Endodermal cell (in vitro differentiated cells): ENCODE data around the gene SLC11A1. TPM values are rescaled to one million over a fixed set of nuclear protein-coding genes. Genes with fewer than 3 reads are reported as not detected.

Source experiments
- DNase-seq: peaks from one replicate; pipeline ENCODE4 v3.0.0-alpha.2; 2017
- H3K27ac ChIP-seq: 2 replicates; pipeline ENCODE4 v1.5.1; 2013; ENCODE audit warnings: mild to moderate bottlenecking, low read depth, low read length, moderate library complexity
- H3K27me3 ChIP-seq: 2 replicates; pipeline ENCODE4 v1.6.1; 2013; ENCODE audit warnings: mild to moderate bottlenecking, low read length, moderate library complexity; ENCODE audit not compliant: insufficient read depth, control insufficient read depth, poor library complexity, severe bottlenecking
- H3K36me3 ChIP-seq: 2 replicates; pipeline ENCODE4 v1.7.0; 2013; ENCODE audit warnings: mild to moderate bottlenecking, low read length, moderate library complexity; ENCODE audit not compliant: control insufficient read depth, insufficient read depth
- H3K4me1 ChIP-seq: one replicate; pipeline ENCODE4 v1.7.0; 2013; ENCODE audit warnings: low read length; ENCODE audit not compliant: control insufficient read depth, insufficient read depth
- H3K4me3 ChIP-seq: 2 replicates; pipeline ENCODE4 v1.5.1; 2013; ENCODE audit warnings: mild to moderate bottlenecking, low read length, moderate library complexity
- H3K9ac ChIP-seq: 2 replicates; pipeline ENCODE4 v1.6.1; 2013; ENCODE audit warnings: mild to moderate bottlenecking, low read length, moderate library complexity; ENCODE audit not compliant: poor library complexity, severe bottlenecking; ENCODE audit errors: extremely low read depth
- H3K9me3 ChIP-seq: 2 replicates; pipeline ENCODE4 v1.6.1; 2013; ENCODE audit warnings: mild to moderate bottlenecking, low read length, moderate library complexity; ENCODE audit not compliant: control insufficient read depth
- H3K27ac Mint-ChIP-seq: 2 replicates; pipeline ENCODE4 v1.8.0; 2020; ENCODE audit warnings: mixed read lengths
- H3K27me3 Mint-ChIP-seq: 2 replicates; pipeline ENCODE4 v1.8.0; 2021; ENCODE audit warnings: mild to moderate bottlenecking, mixed read lengths; ENCODE audit not compliant: insufficient read depth
- H3K36me3 Mint-ChIP-seq: 2 replicates; pipeline ENCODE4 v1.8.0; 2020; ENCODE audit warnings: low read depth, mixed read lengths
- H3K4me1 Mint-ChIP-seq: 2 replicates; pipeline ENCODE4 v1.8.0; 2020; ENCODE audit warnings: mixed read lengths
- H3K4me3 Mint-ChIP-seq: 2 replicates; pipeline ENCODE4 v1.8.0; 2020; ENCODE audit warnings: mild to moderate bottlenecking, moderate library complexity, mixed read lengths
- H3K9me3 Mint-ChIP-seq: 2 replicates; pipeline ENCODE4 v1.8.0; 2020; ENCODE audit warnings: mild to moderate bottlenecking, mixed read lengths
- WGBS, 2 experiments: methylation state at CpG; one replicate each; pipeline versions ENCODE4 v1.1.5 to v1.1.7; 2013; ENCODE audit warnings: missing lambda C conversion rate in 2 of 2, mixed read lengths in 1 of 2; ENCODE audit not compliant: insufficient coverage in 1 of 2, insufficient read length in 1 of 2; 5-methylcytosine and 5-hydroxymethylcytosine counted together
- total RNA-seq, 2 donors: library from RNA; stranded (reverse); fragmentation: NEBNext Ultra II Directional in 1 of 2; extraction: Animal tissue kit (Norgen Biotek cat#: 25700) in 1 of 2; gene quantifications; 2 replicates in 1 of 2; 3 replicates in 1 of 2; pipeline ENCODE4 v1.2.1, GENCODE V29; 2021
- TF ChIP-seq, protein P1 (sequence below): fragments of 200-600 bp; sonication (generic); conservative IDR thresholded peaks from 2 replicates; pipeline ENCODE4 v1.5.0; 2021; ENCODE audit warnings: antibody characterized with exemption, mild to moderate bottlenecking

SLC11A1 gene
- total RNA-seq, 2 donors from 2014 or later = 0.09 TPM; not detected in 1

DNA sequence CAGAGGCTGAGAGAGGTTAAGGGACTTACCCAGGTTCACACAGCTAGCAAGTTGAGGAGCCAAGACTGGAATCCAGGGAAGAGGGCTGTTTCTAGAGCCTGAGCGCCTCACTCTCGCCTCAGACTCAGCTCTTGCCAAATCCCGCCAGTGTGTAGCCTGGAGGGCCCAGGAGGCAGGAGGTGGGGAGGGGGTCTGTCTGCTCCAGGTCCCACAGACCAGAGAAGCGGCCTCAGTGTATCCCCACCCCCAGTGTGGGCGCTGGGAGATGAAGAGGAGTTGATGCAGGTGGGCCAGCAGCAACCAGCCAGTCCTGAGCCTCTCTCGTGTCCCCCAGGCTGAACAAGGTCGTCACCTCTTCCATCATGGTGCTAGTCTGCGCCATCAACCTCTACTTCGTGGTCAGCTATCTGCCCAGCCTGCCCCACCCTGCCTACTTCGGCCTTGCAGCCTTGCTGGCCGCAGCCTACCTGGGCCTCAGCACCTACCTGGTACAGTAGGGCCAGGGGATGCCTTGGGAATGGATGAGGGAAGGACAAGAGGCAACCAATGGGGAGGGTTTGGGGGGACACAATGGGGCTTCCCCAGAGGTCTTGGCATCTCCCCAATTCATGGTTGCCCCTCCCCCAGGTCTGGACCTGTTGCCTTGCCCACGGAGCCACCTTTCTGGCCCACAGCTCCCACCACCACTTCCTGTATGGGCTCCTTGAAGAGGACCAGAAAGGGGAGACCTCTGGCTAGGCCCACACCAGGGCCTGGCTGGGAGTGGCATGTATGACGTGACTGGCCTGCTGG lies 12.4 kb downstream of the SLC11A1 start:
- H3K27me3 Mint-ChIP-seq = peaks cover 23% of the 10 kb centered on the region
- no peak overlapping the region for H3K27ac Mint-ChIP-seq
- no peaks in the 10 kb centered on the region for H3K36me3 Mint-ChIP-seq
- no peak overlapping the region for H3K9ac ChIP-seq
- no peaks in the 10 kb centered on the region for H3K4me1 ChIP-seq
- 92 to 100% methylated on average over 7 to 13 of the region's 13 CpGs for WGBS, 2 experiments
- no peaks in the 10 kb centered on the region for H3K36me3 ChIP-seq
- no peak overlapping the region for H3K4me3 Mint-ChIP-seq
- TF ChIP-seq, protein P1, sequence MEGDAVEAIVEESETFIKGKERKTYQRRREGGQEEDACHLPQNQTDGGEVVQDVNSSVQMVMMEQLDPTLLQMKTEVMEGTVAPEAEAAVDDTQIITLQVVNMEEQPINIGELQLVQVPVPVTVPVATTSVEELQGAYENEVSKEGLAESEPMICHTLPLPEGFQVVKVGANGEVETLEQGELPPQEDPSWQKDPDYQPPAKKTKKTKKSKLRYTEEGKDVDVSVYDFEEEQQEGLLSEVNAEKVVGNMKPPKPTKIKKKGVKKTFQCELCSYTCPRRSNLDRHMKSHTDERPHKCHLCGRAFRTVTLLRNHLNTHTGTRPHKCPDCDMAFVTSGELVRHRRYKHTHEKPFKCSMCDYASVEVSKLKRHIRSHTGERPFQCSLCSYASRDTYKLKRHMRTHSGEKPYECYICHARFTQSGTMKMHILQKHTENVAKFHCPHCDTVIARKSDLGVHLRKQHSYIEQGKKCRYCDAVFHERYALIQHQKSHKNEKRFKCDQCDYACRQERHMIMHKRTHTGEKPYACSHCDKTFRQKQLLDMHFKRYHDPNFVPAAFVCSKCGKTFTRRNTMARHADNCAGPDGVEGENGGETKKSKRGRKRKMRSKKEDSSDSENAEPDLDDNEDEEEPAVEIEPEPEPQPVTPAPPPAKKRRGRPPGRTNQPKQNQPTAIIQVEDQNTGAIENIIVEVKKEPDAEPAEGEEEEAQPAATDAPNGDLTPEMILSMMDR = no peak
- peak; percentile 51 for DNase-seq
- H3K27me3 ChIP-seq = no peaks in the 10 kb centered on the region
- H3K4me3 ChIP-seq = no peak overlapping the region
- peaks cover 13% of the 10 kb centered on the region for H3K4me1 Mint-ChIP-seq
- H3K9me3 ChIP-seq = no peaks in the 10 kb centered on the region
- H3K9me3 Mint-ChIP-seq = no peaks in the 10 kb centered on the region
- H3K27ac ChIP-seq = no peak overlapping the region

DNA sequence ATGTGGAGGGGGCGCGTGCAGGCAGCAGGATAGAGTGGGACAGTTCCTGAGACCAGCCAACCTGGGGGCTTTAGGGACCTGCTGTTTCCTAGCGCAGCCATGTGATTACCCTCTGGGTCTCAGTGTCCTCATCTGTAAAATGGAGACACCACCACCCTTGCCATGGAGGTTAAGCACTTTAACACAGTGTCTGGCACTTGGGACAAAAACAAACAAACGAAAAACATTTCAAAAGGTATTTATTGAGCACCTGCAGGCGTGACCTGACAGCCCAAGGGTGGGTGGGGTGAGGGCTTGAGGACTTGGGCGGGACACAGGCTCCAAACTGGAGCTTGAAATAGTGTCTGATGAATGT lies 13.0 kb downstream of the SLC11A1 start:
- Histone ChIP-seq H3K4me1 (no peaks in the 10 kb centered on the region), H3K4me3 (no peak overlapping the region), H3K27me3 (no peaks in the 10 kb centered on the region), H3K9me3 (no peaks in the 10 kb centered on the region), H3K9ac (no peak overlapping the region), H3K36me3 (no peaks in the 10 kb centered on the region), H3K27ac (no peak overlapping the region)
- no peak overlapping the region for H3K27ac Mint-ChIP-seq
- DNase-seq = no peak
- H3K9me3 Mint-ChIP-seq = no peaks in the 10 kb centered on the region
- no peaks in the 10 kb centered on the region for H3K36me3 Mint-ChIP-seq
- 97 to 100% methylated on average over 3 to 5 of the region's 6 CpGs for WGBS, 2 experiments
- no peak overlapping the region for H3K4me3 Mint-ChIP-seq
- TF ChIP-seq, protein P1 = no peak
- H3K4me1 Mint-ChIP-seq = peaks cover 13% of the 10 kb centered on the region
- peaks cover 23% of the 10 kb centered on the region for H3K27me3 Mint-ChIP-seq

DNA sequence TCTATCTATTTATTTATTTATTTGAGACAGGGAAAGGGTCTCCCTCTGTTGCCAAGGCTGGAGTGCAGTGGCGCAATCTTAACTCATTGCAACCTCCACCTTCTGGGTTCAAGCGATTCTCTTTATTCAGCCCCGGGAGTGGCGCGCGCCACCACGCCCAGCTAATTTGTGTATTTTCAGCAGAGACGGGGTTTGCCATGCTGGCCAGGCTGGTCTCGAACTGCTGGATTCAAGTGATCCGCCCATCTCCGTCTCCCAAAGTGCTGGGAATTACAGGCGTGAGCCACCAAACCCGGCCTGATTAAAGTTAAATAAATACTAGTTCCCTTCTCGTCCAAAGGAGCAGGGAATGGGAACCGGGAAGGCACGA lies 13.4 kb downstream of the SLC11A1 start:
- Histone ChIP-seq H3K36me3 (no peaks in the 10 kb centered on the region), H3K9me3 (no peaks in the 10 kb centered on the region), H3K9ac (peak overlapping the region; percentile 95), H3K27ac (no peak overlapping the region), H3K27me3 (no peaks in the 10 kb centered on the region), H3K4me1 (no peaks in the 10 kb centered on the region), H3K4me3 (peak overlapping the region; percentile 94)
- DNase-seq = no peak
- Mint-ChIP-seq H3K9me3 (no peaks in the 10 kb centered on the region), H3K27me3 (peaks cover 23% of the 10 kb centered on the region), H3K4me1 (peaks cover 13% of the 10 kb centered on the region), H3K36me3 (no peaks in the 10 kb centered on the region), H3K27ac (peak overlapping the region; percentile 88), H3K4me3 (peak overlapping the region; percentile 88)
- WGBS, 2 experiments = 25 to 30% methylated on average over 14 to 16 of the region's 16 CpGs
- TF ChIP-seq, protein P1 = no peak
